Measurements from ENCODE around the gene SLC12A2. TPM values are rescaled to one million over a fixed set of nuclear protein-coding genes. Genes with fewer than 3 reads are reported as not detected.

The SLC12A2 gene
- total and polyA plus RNA-seq, 2 donors (not counting 1 experiment from before 2014, with no cell fraction given), result 13.7 to 18.6 TPM

DNA sequence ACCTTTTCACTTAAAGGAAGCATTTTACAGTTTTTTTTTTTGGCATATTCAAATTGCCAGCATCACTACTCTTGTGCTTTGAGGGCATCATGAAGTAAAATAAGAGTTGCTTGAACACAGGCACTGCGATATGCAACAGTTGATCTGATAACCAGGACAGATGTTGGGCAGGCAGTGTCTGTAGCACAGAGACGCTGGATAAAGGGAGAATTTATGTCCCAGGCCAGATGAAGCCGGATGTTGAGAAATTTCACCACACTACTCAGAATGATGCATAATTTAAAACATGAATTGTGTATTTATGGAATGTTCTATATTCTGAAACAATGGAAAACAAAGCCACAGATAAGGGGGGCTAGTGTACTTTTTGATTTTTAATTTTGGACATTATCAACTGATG lies 71.4 kb downstream of the SLC12A2 start:
- Histone ChIP-seq H3K4me3 (replicated peaks in 1 of 4; ENCODE audit: control extremely low read depth in 1 of 4, insufficient read depth in 1 of 4, low read depth in 3 of 4, low read length in 4 of 4) (no peak overlapping the region), H3K36me3 (ENCODE audit: control insufficient read depth, insufficient read depth, low read length) (no peaks in the 10 kb centered on the region), H3K4me1 (ENCODE audit: control insufficient read depth, extremely low read depth, insufficient read depth, low read length) (no peaks in the 10 kb centered on the region), H3K4me2 (ENCODE audit: extremely low read depth, insufficient read depth, low read length) (no peak overlapping the region), H2AFZ (ENCODE audit: low read length) (no peak overlapping the region), H3K27ac (ENCODE audit: insufficient read depth, low read length) (no peak overlapping the region), H3K27me3 (ENCODE audit: control insufficient read depth, insufficient read depth, low read length) (no peaks in the 10 kb centered on the region), H4K20me1 (ENCODE audit: control insufficient read depth, extremely low read depth, insufficient read depth, low read length) (no peaks in the 10 kb centered on the region), H3K9ac (ENCODE audit: insufficient read depth, low read length) (no peak overlapping the region), H3K79me2 (ENCODE audit: control insufficient read depth, insufficient read depth, low read length) (no peaks in the 10 kb centered on the region), H3K9me3 (ENCODE audit: control insufficient read depth, insufficient read depth, low read depth, low read length) (no peaks in the 10 kb centered on the region)
- DNase-seq (ENCODE audit: low read depth in 2 of 2), result peak in 1 of 2 donors; percentile 25
- TF ChIP-seq, protein P1, sequence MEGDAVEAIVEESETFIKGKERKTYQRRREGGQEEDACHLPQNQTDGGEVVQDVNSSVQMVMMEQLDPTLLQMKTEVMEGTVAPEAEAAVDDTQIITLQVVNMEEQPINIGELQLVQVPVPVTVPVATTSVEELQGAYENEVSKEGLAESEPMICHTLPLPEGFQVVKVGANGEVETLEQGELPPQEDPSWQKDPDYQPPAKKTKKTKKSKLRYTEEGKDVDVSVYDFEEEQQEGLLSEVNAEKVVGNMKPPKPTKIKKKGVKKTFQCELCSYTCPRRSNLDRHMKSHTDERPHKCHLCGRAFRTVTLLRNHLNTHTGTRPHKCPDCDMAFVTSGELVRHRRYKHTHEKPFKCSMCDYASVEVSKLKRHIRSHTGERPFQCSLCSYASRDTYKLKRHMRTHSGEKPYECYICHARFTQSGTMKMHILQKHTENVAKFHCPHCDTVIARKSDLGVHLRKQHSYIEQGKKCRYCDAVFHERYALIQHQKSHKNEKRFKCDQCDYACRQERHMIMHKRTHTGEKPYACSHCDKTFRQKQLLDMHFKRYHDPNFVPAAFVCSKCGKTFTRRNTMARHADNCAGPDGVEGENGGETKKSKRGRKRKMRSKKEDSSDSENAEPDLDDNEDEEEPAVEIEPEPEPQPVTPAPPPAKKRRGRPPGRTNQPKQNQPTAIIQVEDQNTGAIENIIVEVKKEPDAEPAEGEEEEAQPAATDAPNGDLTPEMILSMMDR (conservative IDR thresholded peaks at IDR 0.05 in 1 of 2, IDR thresholded peaks at IDR 0.05 in 1 of 2; ENCODE audit: low read depth in 1 of 2, low read length in 2 of 2), result no peak
- no peak for TF ChIP-seq EZH2 (IDR thresholded peaks at IDR 0.05; ENCODE audit: low read length, missing control alignments)

DNA sequence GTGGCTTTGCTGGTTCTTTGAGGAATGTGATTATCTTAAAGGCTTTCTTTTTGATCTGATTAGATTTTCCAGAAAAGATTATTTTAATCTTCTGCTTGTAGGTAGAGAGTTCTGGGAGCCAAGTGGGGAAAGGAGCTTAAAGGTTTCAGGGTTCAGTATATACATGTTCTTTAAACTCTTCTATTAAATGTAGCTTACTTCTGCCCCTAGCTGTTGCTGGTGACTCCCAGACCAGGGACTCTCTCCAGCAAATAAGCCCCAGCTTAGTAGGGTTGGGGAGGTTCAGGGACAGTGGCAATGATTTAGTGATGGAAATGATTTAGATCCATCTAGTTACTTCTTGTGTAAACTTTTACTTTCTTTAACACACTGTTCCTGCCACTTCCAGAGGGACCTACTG lies 72.2 kb downstream of the SLC12A2 start:
- Histone ChIP-seq H3K36me3 (ENCODE audit: control insufficient read depth, insufficient read depth, low read length) (no peaks in the 10 kb centered on the region), H3K4me3 (replicated peaks in 1 of 4; ENCODE audit: control extremely low read depth in 1 of 4, insufficient read depth in 1 of 4, low read depth in 3 of 4, low read length in 4 of 4) (no peak overlapping the region), H3K9ac (ENCODE audit: insufficient read depth, low read length) (no peak overlapping the region), H3K9me3 (ENCODE audit: control insufficient read depth, insufficient read depth, low read depth, low read length) (no peaks in the 10 kb centered on the region), H4K20me1 (ENCODE audit: control insufficient read depth, extremely low read depth, insufficient read depth, low read length) (no peaks in the 10 kb centered on the region), H3K27me3 (ENCODE audit: control insufficient read depth, insufficient read depth, low read length) (no peaks in the 10 kb centered on the region), H3K4me2 (ENCODE audit: extremely low read depth, insufficient read depth, low read length) (no peak overlapping the region), H3K79me2 (ENCODE audit: control insufficient read depth, insufficient read depth, low read length) (no peaks in the 10 kb centered on the region), H3K27ac (ENCODE audit: insufficient read depth, low read length) (no peak overlapping the region), H2AFZ (ENCODE audit: low read length) (no peak overlapping the region), H3K4me1 (ENCODE audit: control insufficient read depth, extremely low read depth, insufficient read depth, low read length) (no peaks in the 10 kb centered on the region)
- no peak for DNase-seq (ENCODE audit: low read depth in 2 of 2)
- TF ChIP-seq, protein P1 (conservative IDR thresholded peaks at IDR 0.05 in 1 of 2, IDR thresholded peaks at IDR 0.05 in 1 of 2; ENCODE audit: low read depth in 1 of 2, low read length in 2 of 2), result no peak
- no peak for TF ChIP-seq EZH2 (IDR thresholded peaks at IDR 0.05; ENCODE audit: low read length, missing control alignments)

DNA sequence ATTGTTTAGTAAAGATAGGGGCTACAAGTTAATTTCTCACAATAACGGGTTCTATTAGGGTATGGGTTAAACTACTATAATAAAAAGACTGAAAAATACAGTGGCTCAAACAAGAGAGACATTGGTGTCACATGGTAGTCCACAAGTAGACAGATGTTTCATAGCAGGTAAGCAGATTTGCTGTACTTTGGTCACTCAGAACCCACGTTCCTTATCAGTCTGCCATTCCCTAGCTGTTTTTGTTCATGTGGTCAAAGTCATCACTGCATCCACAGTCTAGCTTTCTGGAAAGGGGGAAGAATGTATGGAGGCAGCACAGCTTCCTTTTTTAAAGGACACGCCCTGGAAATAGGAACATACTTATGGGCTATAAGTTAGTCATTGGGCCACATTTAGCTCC lies 73.0 kb downstream of the SLC12A2 start:
- no peak for TF ChIP-seq EZH2 (IDR thresholded peaks at IDR 0.05; ENCODE audit: low read length, missing control alignments)
- TF ChIP-seq, protein P1 (conservative IDR thresholded peaks at IDR 0.05 in 1 of 2, IDR thresholded peaks at IDR 0.05 in 1 of 2; ENCODE audit: low read depth in 1 of 2, low read length in 2 of 2), result no peak
- H3K27ac ChIP-seq (ENCODE audit: insufficient read depth, low read length), result no peak overlapping the region
- H3K4me2 ChIP-seq (ENCODE audit: extremely low read depth, insufficient read depth, low read length), result no peak overlapping the region
- H3K4me3 ChIP-seq (replicated peaks in 1 of 4; ENCODE audit: control extremely low read depth in 1 of 4, insufficient read depth in 1 of 4, low read depth in 3 of 4, low read length in 4 of 4), result no peak overlapping the region
- no peak overlapping the region for H2AFZ ChIP-seq (ENCODE audit: low read length)
- DNase-seq (ENCODE audit: low read depth in 2 of 2), result no peak
- no peaks in the 10 kb centered on the region for H3K9me3 ChIP-seq (ENCODE audit: control insufficient read depth, insufficient read depth, low read depth, low read length)
- no peaks in the 10 kb centered on the region for H3K36me3 ChIP-seq (ENCODE audit: control insufficient read depth, insufficient read depth, low read length)
- H3K27me3 ChIP-seq (ENCODE audit: control insufficient read depth, insufficient read depth, low read length), result no peaks in the 10 kb centered on the region
- H3K9ac ChIP-seq (ENCODE audit: insufficient read depth, low read length), result no peak overlapping the region
- no peaks in the 10 kb centered on the region for H3K4me1 ChIP-seq (ENCODE audit: control insufficient read depth, extremely low read depth, insufficient read depth, low read length)
- no peaks in the 10 kb centered on the region for H4K20me1 ChIP-seq (ENCODE audit: control insufficient read depth, extremely low read depth, insufficient read depth, low read length)
- H3K79me2 ChIP-seq (ENCODE audit: control insufficient read depth, insufficient read depth, low read length), result no peaks in the 10 kb centered on the region
